Transverse colon (tissue), 4 donors: ENCODE results near the gene HDDC3.

Experiments used
- POLR2A ChIP-seq: fragments of 450-650 bp; IDR thresholded peaks from one replicate; pipeline ENCODE4 v1.6.1; 2016; ENCODE audit warnings: antibody characterized with exemption, mild to moderate bottlenecking, moderate library complexity
- POLR2AphosphoS5 ChIP-seq, 3 donors: sonication (generic); formaldehyde crosslinking; IDR thresholded peaks; one replicate each; pipeline ENCODE4 v1.6.1; 2016; ENCODE audit warnings: antibody characterized with exemption in 3 of 3
- TF ChIP-seq, protein P1 (sequence below), 5 experiments: fragments of 200-600 bp in 3 of 5; fragments of 450-650 bp in 2 of 5; sonication (generic) in 3 of 5; IDR thresholded peaks; 1 replicate in 2 of 5; 2 replicates in 3 of 5; pipeline ENCODE4 v1.5.1; 2016 to 2017; ENCODE audit warnings: antibody characterized with exemption in 5 of 5, inconsistent platforms in 3 of 5, mild to moderate bottlenecking in 2 of 5, moderate library complexity in 1 of 5

DNA sequence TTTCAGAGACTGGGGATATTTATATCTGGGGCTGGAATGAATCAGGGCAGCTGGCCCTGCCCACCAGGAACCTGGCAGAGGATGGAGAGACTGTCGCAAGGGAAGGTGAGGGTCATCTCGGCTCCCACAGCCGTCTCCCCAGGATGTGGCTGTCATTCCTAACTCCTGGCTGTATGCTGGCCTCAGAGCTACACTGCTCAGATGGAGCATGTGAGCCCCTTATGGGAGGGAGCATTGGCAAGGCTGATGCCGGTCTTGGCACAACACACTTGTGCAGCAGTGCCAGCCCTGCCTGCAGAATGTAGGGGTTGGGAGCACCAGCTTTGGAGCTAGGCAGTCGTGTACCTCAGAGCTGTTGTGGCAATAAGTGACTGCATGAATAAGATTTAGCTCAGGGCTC, 27.5 kb upstream of the HDDC3 start:
- TF ChIP-seq, protein P1, sequence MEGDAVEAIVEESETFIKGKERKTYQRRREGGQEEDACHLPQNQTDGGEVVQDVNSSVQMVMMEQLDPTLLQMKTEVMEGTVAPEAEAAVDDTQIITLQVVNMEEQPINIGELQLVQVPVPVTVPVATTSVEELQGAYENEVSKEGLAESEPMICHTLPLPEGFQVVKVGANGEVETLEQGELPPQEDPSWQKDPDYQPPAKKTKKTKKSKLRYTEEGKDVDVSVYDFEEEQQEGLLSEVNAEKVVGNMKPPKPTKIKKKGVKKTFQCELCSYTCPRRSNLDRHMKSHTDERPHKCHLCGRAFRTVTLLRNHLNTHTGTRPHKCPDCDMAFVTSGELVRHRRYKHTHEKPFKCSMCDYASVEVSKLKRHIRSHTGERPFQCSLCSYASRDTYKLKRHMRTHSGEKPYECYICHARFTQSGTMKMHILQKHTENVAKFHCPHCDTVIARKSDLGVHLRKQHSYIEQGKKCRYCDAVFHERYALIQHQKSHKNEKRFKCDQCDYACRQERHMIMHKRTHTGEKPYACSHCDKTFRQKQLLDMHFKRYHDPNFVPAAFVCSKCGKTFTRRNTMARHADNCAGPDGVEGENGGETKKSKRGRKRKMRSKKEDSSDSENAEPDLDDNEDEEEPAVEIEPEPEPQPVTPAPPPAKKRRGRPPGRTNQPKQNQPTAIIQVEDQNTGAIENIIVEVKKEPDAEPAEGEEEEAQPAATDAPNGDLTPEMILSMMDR (IDR thresholded peaks at IDR 0.05) = no peak
- no peak for TF ChIP-seq POLR2AphosphoS5 (IDR thresholded peaks at IDR 0.05)
- TF ChIP-seq POLR2A = no peak
